ENCODE results near the gene CNOT6L.

Gene CNOT6L

DNA sequence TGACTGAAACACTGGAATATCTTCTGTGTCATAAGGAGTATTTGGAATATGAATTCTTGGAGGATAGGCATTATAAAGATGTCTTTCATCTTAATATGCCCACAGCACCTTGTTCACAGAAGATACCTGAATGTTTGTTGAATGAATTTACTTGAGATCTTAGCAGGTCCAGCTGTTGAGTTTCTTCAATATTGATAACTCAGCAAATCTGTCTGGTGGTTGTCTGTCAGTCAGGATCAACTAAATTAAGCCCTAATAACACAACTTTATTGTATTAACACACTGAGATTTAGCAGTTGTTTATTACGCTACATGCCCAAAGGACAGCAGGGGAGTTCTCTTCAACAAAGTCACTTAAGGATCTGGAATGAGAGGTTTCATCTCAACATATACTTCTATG lies 106.5 kb downstream of the CNOT6L start:
- no peak for DNase-seq (ENCODE audit: low read depth)

DNA sequence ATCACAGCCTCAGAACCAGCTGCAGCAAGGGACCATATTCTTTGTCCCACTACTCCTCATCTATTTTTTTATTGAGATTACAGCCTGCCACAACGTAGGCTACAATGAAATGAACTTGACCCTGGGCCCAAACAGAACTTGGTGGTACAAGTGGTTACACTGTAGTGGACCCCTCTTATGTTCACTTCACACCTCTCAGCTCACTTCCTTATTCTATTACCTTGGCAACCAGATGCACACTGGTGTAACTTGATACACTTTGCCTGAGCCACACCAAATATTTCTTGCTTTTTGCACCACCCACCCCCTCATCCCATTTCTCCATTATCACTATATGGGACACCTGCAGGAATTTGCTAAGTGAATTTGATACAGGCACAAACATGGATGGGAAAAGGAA lies 107.7 kb downstream of the CNOT6L start:
- no peak for DNase-seq (ENCODE audit: low read depth)

GRCh38 chr4:77710684-77711083 lies 108.5 kb downstream of the CNOT6L start:
- DNase-seq (ENCODE audit: low read depth): no peak

DNA sequence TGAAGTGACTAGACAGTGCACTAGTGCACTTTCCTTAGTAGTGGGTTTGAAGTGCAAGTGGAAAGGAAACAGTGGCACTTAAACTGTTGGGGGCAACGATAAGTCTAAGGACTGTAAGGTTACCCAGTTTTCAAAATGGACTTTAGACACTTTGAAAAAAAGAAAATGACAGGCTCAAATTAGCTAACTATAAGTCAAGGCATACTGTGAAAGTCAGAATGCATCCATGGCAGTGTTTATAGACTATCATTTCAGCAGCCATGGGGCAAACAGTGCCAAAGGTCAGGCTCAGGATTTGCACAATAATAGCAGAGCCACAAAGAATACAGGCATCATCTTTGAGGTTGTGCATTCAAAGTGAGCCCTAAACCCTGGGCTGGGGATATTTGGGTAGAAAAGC lies 109.1 kb downstream of the CNOT6L start:
- DNase-seq (ENCODE audit: low read depth): no peak

DNA sequence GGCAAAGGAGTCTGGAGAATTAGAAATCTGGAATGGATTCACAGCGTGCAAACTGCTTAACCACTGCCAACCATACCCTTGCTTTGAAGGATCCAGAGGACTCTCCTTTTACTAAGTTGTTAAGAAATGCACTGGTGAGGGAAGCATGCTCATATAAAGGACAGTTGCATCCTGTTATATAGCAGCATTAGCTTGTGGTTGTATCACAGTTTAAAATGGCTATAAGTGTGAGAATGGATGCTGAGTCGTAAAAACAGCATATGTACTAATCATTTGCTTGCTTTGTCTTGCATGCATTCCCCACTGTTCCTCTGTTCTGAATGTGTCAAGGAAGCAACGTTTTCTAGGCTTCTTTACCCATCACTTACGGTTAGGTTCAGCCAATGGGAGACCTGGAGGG lies 112.5 kb downstream of the CNOT6L start:
- no peak for DNase-seq (ENCODE audit: low read depth)

GRCh38 chr4:77703666-77704065 lies 115.5 kb downstream of the CNOT6L start:
- no peak for DNase-seq (ENCODE audit: low read depth)

- no peak for DNase-seq (ENCODE audit: low read depth)
These were observed 118.0 kb downstream of the CNOT6L start for GRCh38 chr4:77701121-77701520.

- DNase-seq (ENCODE audit: low read depth): no peak
These were observed 119.4 kb downstream of the CNOT6L start for GRCh38 chr4:77699731-77700210.

GRCh38 chr4:77697860-77698590 lies 121.1 kb downstream of the CNOT6L start:
- DNase-seq (ENCODE audit: low read depth): no peak

- no peak for DNase-seq (ENCODE audit: low read depth)
These were observed 123.4 kb downstream of the CNOT6L start for GRCh38 chr4:77695774-77696173.

- no peak for DNase-seq (ENCODE audit: low read depth)
These were observed 126.2 kb downstream of the CNOT6L start for GRCh38 chr4:77692847-77693432.

GRCh38 chr4:77681792-77682191 lies 137.4 kb downstream of the CNOT6L start:
- DNase-seq (ENCODE audit: low read depth): no peak

DNA sequence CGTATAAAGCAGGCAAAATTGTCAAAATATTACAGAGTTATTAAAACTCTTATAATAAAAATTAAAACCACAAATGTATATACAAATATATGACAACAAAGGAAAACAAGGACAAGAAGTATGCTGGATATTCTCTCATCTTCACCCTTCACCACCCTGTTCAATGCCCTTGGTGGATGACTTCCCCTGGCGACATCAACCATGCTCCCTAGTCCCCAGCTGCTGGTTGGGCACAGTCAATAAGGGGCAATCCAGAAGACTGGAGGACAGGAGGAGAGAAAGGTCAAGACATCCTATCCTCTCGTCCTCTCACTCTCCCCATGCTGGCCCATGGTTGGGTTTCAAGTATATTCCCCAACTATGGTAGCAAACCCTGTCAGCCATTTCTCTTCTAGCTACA lies 142.3 kb downstream of the CNOT6L start:
- DNase-seq (ENCODE audit: low read depth): no peak

DNA sequence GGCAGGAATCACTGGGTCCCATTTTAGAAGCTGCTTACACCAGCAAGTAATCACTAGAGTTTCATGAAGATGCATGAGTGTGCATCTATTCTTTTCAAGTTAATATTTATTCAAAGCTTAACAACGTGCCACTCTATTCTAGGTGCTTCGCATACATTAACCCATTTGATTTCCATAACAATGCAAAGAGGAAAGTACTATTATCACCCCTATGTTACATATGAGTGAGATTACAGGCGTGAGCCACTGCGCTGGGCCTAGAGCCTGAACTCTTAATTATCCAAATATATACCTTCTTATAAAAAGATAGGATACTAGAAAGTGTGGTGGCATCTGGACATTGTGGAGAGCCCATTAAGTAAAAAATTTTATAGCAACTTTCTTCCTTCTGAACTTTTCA lies 148.1 kb downstream of the CNOT6L start:
- no peak for DNase-seq (ENCODE audit: low read depth)

DNA sequence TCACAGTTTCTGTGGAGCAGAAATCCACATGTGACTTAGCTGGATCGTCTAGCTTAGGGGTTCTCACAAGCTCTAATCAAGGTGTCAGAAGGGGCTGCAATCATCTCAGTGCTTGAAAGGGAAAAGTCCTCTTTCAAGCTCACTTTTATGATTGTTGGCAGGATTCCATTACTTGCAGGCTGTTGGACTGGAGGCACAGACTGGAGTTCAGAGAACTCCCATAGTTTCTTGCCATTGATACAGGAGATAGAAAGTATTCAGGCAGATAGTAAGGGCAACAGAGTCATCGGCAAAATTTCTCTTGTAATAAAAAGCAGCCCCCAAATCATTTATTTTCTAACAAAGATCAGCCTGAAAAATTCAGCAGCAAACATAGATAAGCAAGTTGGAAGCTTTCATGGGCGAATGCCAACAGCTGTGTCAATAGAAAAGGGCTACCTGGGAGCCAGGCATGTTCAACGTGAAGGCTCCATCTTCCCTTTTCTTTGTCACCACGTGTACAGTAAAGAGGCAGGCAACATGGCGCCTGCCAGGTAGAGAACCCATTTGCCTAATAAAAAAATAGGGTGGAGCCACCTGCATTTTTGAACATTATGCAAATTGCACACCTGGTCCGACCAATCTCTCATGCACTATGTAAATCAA lies 149.1 kb downstream of the CNOT6L start:
- no peak for DNase-seq (ENCODE audit: low read depth)

DNA sequence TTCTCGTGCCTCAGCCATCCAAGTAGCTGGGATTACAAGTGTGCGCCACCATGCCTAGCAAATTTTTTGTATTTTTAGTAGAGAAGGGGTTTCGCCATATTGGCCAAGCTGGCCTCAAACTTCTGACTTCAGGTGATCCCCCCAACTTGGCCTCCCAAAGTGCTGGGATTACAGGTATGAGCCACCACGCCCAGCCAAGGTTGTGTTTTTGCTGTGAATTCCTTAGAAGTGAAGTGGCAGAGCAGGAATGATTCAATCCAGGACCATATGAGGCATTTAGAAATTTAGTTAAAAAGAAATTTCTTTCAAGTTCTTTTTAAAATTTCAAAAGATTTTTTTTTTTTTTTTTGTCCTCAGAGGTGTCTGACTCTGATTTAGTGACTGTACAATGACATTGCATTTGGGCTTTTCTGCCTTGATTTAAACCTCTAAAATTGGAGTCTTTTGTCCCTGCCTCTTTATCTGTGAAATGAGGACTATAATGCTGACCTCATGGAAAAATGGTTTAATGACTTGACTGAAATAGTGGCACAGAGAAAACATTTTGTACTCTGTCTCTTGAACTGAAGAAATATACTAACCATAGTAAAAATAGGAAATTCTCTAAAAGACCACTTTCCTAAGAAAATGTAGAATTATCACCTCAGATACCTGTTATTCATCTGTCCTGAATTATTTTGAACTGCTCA lies 153.6 kb downstream of the CNOT6L start:
- no peak for DNase-seq (ENCODE audit: low read depth)
